HEK293 (cell line): ENCODE data around the gene TSPAN1.

ENCODE experiments used
- ZBTB7A ChIP-seq: fragments of 450-650 bp; formaldehyde crosslinking; IDR thresholded peaks from 2 replicates; pipeline ENCODE4 v1.5.1; 2016; ENCODE audit warnings: low read depth, missing biosample characterization, missing genetic modification characterization
- ZFP37 ChIP-seq: fragments of 450-650 bp; formaldehyde crosslinking; IDR thresholded peaks from 2 replicates; pipeline ENCODE4 v1.5.1; 2016; ENCODE audit warnings: missing biosample characterization, missing genetic modification characterization
- ZNF23 ChIP-seq: fragments of 450-650 bp; formaldehyde crosslinking; IDR thresholded peaks from 2 replicates; pipeline ENCODE4 v1.5.1; 2016; ENCODE audit warnings: missing biosample characterization, missing genetic modification characterization, borderline replicate concordance
- ZNF274 ChIP-seq, 2 experiments: fragments of 200-500 bp in 1 of 2; fragments of 450-650 bp in 1 of 2; sonication (Bioruptor generic) in 1 of 2; formaldehyde crosslinking in 1 of 2; IDR thresholded peaks; 2 replicates each; pipeline versions ENCODE4 v1.5.1 to v1.6.1; 2014 to 2016; ENCODE audit warnings: borderline replicate concordance in 1 of 2, inconsistent platforms in 1 of 2, low read length in 1 of 2, missing biosample characterization in 1 of 2, missing genetic modification characterization in 1 of 2
- ZNF416 ChIP-seq: fragments of 450-650 bp; formaldehyde crosslinking; IDR thresholded peaks from 2 replicates; pipeline ENCODE4 v1.5.1; 2016; ENCODE audit warnings: missing biosample characterization, missing genetic modification characterization
- TF ChIP-seq, protein P1 (sequence below): fragments of 450-650 bp; formaldehyde crosslinking; IDR thresholded peaks from 2 replicates; pipeline ENCODE4 v1.5.1; 2016; ENCODE audit warnings: missing biosample characterization, missing genetic modification characterization
- TF ChIP-seq, protein P2 (sequence below): fragments of 450-650 bp; formaldehyde crosslinking; IDR thresholded peaks from 2 replicates; pipeline ENCODE4 v1.5.1; 2016; ENCODE audit warnings: missing biosample characterization, missing genetic modification characterization

- TF ChIP-seq ZNF416 (tag by site-specific recombination), result no peak
- TF ChIP-seq, protein P1, sequence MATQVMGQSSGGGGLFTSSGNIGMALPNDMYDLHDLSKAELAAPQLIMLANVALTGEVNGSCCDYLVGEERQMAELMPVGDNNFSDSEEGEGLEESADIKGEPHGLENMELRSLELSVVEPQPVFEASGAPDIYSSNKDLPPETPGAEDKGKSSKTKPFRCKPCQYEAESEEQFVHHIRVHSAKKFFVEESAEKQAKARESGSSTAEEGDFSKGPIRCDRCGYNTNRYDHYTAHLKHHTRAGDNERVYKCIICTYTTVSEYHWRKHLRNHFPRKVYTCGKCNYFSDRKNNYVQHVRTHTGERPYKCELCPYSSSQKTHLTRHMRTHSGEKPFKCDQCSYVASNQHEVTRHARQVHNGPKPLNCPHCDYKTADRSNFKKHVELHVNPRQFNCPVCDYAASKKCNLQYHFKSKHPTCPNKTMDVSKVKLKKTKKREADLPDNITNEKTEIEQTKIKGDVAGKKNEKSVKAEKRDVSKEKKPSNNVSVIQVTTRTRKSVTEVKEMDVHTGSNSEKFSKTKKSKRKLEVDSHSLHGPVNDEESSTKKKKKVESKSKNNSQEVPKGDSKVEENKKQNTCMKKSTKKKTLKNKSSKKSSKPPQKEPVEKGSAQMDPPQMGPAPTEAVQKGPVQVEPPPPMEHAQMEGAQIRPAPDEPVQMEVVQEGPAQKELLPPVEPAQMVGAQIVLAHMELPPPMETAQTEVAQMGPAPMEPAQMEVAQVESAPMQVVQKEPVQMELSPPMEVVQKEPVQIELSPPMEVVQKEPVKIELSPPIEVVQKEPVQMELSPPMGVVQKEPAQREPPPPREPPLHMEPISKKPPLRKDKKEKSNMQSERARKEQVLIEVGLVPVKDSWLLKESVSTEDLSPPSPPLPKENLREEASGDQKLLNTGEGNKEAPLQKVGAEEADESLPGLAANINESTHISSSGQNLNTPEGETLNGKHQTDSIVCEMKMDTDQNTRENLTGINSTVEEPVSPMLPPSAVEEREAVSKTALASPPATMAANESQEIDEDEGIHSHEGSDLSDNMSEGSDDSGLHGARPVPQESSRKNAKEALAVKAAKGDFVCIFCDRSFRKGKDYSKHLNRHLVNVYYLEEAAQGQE (tag by site-specific recombination), result no peak
- TF ChIP-seq ZFP37 (tag by site-specific recombination), result no peak
- TF ChIP-seq ZNF274 (IDR thresholded peaks at IDR 0.05; ENCODE audit: low read length), result no peak
- no peak for TF ChIP-seq ZNF274 (tag by site-specific recombination; IDR thresholded peaks at IDR 0.05; ENCODE audit: borderline replicate concordance)
- TF ChIP-seq, protein P2, sequence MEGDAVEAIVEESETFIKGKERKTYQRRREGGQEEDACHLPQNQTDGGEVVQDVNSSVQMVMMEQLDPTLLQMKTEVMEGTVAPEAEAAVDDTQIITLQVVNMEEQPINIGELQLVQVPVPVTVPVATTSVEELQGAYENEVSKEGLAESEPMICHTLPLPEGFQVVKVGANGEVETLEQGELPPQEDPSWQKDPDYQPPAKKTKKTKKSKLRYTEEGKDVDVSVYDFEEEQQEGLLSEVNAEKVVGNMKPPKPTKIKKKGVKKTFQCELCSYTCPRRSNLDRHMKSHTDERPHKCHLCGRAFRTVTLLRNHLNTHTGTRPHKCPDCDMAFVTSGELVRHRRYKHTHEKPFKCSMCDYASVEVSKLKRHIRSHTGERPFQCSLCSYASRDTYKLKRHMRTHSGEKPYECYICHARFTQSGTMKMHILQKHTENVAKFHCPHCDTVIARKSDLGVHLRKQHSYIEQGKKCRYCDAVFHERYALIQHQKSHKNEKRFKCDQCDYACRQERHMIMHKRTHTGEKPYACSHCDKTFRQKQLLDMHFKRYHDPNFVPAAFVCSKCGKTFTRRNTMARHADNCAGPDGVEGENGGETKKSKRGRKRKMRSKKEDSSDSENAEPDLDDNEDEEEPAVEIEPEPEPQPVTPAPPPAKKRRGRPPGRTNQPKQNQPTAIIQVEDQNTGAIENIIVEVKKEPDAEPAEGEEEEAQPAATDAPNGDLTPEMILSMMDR (tag by site-specific recombination), result no peak
- TF ChIP-seq ZBTB7A (tag by site-specific recombination), result no peak
- TF ChIP-seq ZNF23, result no peak
Observed at GRCh38 chr1:46169811-46170454, 5.0 kb upstream of the TSPAN1 start.
